ENCODE results near the gene DROSHA.
"Not testable (repeated sequence)": the region's sequence is repeated elsewhere in the genome, so short reads cannot be mapped to it uniquely, and the experiment has no call there.

Gene DROSHA

GRCh38 chr5:31378136-31378535 is 153.8 kb downstream of the DROSHA start:
- no peak for DNase-seq

GRCh38 chr5:31377274-31377946 is 154.5 kb downstream of the DROSHA start:
- no peak for DNase-seq

GRCh38 chr5:31375999-31376720 is 155.7 kb downstream of the DROSHA start:
- no peak for DNase-seq

GRCh38 chr5:31372124-31372523 is 159.8 kb downstream of the DROSHA start:
- DNase-seq: no peak

- DNase-seq: no peak
Measured at GRCh38 chr5:31366941-31367340, 165.0 kb downstream of the DROSHA start.

- no peak for DNase-seq
Measured at GRCh38 chr5:31365776-31366175, 166.1 kb downstream of the DROSHA start.

- DNase-seq: no peak
Measured at GRCh38 chr5:31364881-31365636, 166.8 kb downstream of the DROSHA start.

- no peak for DNase-seq
Measured at GRCh38 chr5:31362931-31363568, 168.8 kb downstream of the DROSHA start.

- no peak for DNase-seq
Measured at GRCh38 chr5:31362529-31362900, 169.4 kb downstream of the DROSHA start.

GRCh38 chr5:31361704-31362528 is 170.0 kb downstream of the DROSHA start:
- not testable (repeated sequence) for DNase-seq

- no peak for DNase-seq
Measured at GRCh38 chr5:31361234-31361633, 170.7 kb downstream of the DROSHA start.

- DNase-seq: no peak
Measured at GRCh38 chr5:31359839-31360238, 172.1 kb downstream of the DROSHA start.

- no peak for DNase-seq
Measured at GRCh38 chr5:31357038-31357437, 174.9 kb downstream of the DROSHA start.

GRCh38 chr5:31355337-31355736 is 176.6 kb downstream of the DROSHA start:
- no peak for DNase-seq

Measured in NCI-H187 (cell line).